GM18499 (cell line): ENCODE measurements around the gene SMPD4.
"Not testable (repeated sequence)": the region's sequence is repeated elsewhere in the genome, so short reads cannot be mapped to it uniquely, and the experiment has no call there.

ENCODE experiments used
- ATAC-seq: cut with Tn5 transposase; IDR thresholded peaks from one replicate; pipeline ENCODE4 v1.9.1; 2021; ENCODE audit warnings: moderate number of reproducible peaks; ENCODE audit not compliant: insufficient read depth, unreplicated experiment

Gene SMPD4

DNA sequence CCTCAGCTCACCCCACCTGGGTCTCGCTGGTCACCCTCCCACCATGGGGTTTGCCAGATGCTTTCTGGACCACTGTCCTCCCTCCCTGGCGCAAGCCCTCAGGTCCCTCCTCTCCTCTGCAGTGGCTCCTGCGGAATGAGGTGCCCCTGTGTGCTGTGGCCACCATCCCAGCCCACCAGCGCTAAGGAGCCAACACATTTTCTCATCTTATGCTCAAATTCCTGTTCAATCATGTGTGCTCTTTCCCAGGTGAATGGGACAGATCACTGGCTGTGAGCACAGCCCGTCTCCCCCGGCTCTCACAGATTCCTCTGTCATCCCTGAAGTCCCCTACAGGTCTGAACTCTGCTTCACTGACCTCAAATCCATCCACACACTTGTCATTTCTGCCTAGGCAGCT, 21.3 kb downstream of the SMPD4 start:
- ATAC-seq: no peak

DNA sequence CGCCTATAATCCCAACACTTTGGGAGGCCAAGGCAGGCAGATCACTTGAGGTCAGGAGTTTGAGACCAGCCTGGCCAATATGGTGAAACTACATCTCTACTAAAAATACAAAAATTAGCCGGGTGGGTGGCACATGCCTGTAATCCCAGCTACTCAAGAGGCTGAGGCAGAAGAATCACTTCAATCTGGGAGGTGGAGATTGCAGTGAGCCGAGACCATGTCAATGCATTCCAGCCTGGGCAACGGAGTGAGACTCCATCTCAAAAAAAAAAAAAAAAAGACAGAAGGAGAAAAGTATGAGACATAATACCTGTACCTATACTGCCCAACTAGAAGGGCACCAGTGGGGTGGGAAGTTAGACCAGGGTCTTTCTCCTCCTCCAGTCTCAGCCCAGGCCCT, 22.0 kb downstream of the SMPD4 start:
- not testable (repeated sequence) for ATAC-seq

- ATAC-seq: no peak
Observed at GRCh38 chr2:130158631-130159030, 22.8 kb downstream of the SMPD4 start.

DNA sequence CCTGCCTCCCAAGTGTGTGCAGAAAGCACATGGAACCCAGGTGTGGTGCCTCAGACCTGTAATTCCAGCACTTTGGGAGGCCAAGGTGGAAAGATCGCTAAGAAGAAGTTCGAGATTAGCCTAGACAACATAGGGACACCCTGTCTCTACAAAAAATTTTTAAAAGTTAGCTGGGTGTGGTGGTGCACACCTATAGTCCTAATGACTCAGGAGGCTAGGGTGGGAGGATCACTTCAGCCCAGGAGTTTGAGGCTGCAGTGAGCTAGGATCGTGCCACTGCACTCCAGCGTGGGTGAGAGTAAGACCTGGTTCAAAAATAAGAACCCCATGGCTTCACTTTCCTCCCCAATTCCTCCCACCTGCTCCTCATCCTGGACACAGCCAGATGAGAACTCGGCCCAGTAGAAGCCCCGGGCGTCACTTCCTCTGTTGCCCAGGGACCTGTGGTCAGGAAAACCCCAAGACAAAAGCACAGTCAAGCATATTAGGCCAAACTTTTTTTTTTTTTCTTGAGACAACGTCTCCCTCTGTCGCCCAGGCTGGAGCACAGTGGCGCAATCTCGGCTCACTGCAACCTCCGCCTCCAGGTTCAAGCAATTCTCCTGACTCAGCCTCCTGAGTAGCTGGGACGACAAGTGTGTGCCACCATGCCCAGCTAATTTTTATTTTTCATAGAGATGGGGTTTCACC, 23.4 kb downstream of the SMPD4 start:
- peak; percentile 91 for ATAC-seq

DNA sequence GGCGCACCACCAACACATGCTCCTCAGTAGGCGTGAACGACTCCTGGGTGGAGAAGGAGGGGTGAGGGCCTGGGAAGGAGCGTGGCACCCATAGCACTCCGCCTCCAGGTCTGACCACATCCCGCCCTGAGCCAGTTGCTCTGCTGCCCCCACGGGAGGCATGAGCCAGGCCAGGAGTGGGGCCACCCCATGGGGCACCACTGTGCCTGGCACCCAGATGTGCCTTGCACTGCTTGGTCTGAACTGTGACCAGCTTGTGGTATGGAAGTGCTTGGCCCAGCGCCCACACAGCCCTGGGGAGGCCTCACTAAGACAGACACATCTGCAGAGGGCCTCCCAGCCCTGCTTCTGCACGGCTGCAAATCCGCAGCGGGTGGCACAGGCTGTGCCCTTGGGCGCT, 24.0 kb downstream of the SMPD4 start:
- ATAC-seq: not testable (repeated sequence)

GRCh38 chr2:130156624-130157004, 24.8 kb downstream of the SMPD4 start:
- ATAC-seq: no peak

DNA sequence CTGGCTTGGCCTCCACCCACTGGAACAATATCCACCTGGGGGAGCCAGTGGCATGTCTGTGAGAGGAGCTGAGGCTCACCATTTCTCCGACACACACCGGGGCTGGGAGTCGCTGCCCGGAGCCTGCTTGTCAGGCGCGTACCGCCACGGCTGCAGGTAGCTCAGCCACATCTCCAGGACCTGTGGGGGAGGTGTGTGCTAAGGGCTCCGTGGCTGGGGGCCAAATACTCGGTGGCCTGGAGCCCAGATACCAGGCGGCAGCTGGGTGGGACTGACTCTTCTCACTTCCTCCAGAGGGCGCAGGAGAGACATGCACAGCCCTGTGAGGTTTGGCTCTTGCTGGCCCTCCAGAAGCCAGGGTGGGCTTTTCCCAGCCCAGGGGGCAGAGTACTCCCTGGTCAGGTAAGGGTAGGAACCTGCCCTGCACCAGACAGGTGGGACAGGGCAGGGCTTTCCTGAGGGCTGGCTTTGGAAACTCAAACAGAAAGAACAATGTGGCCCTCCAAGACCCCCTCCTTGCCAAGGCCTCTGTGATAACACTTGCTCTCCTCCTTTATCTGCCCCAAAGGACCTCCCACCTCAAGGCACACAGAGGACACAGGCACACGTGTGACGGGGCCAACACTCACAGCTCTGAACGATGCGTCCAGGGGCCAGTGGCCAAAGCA, 25.3 kb downstream of the SMPD4 start:
- ATAC-seq: not testable (repeated sequence)

GRCh38 chr2:130154773-130155765, 26.3 kb downstream of the SMPD4 start:
- ATAC-seq: no peak

GRCh38 chr2:130154423-130154770, 27.0 kb downstream of the SMPD4 start:
- not testable (repeated sequence) for ATAC-seq

DNA sequence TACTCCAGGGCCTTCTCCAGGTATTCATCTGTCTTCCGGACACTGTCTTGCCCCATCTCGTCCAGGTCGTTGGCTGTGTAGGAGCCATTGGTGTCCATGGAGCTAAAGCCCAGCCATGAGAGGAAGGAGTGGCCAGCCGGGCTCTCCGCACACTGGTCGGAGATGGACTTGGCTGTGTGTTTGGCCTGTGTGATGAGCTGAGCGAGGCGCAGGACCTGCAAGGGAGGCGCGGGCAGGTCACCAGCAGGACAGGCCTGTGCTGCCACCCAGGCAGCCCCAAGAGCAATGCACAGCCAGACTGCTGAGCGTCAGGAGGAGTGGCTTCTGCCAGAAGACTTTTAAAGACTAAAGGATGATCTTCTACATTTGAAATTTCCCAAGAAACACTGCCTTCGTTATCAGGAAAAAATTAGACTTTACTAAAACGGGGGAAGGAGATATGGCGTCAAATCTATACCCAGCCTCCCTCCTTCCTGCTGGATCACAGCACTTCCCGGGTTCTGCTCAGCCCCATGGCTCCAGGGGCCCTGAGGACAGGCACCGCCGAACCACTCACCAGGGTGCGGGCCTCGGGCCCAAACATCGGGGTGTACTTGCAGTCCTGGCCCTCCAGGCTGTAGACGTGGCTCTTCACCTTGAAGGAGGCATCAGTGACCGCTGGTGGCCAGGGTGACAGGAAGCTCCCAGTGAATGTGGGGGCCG, 27.5 kb downstream of the SMPD4 start:
- ATAC-seq: not testable (repeated sequence)

GRCh38 chr2:130152816-130153595, 28.4 kb downstream of the SMPD4 start:
- ATAC-seq: no peak

DNA sequence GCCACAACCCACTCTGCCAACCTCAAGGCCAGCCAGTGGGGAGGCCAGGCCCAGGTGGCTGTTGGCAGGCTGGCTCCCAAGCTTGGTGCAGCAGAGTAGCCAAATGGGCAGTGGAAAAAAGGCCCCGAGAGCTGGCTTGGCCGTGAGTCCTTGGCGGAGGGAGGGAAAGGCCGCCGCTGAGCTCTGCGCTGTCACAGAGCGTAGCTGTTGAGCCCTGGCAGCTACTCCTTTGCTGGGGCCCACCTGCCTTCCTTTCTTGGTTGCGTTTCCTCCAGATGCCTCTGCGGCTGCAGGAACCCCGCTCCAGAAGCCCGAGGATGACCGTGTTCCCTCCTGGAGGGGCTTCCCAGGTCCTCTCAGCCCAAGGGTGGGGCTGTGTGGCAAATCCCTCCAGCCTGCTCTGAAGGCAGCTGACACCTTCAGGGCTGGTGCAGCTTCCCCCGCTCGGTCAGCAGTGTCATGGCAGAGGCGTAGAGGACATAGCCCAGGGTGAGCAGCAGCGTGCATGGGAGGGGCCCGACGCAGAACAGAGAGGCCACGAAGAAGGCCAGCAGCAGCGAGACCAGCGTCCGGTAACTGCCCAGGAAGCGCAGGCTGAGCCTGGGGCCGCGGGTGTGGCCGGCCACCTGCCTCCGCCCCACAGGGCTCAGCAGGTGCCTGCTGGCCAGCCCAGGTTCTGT, 29.1 kb downstream of the SMPD4 start:
- not testable (repeated sequence) for ATAC-seq

GRCh38 chr2:130151145-130151512, 30.3 kb downstream of the SMPD4 start:
- not testable (repeated sequence) for ATAC-seq

DNA sequence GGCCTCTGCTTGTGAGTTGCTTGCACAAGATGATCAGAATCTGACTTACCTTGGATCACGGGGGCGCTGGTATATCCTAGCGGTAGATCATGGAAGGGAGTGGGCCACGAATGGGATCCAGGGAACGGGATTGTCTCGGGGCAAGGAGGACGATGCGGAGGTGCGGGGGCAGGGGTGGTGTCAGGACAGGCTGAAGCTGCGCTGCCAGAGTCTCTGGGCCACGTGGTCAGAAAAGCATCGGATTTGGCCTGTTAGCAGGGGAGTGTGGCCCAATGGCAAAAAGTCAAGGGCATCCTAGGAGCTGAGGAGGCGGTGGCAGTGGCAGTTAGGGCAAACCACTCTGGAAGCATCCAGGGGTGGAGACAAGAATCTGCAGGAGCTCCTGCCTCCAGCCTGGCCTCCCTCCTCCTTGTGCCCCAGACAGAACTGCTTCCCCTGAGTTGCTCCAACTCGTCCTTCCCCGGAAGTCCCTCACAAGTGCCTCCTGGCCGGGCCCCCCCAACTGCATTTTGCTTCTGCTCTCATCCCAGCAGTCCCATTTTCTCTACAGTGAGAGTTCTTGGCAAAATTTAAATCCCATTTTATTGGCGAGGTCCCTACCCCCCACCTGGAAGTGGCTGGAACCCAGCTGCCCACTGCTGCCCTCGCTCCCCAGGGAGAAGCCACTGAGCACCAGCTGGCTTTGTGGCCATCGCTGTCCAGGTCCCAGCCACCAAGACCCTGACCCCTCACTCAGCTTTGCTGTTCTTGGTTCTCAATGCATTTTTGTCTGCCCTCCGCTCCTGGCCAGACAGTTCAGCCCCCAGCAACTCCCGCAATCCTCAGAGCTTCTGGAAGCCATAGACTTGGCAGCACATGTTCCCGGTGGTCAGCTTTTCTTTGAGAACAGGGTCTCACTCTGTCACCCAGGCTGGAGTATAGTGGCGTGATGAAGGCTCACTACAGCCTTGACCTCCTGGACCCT, 30.9 kb downstream of the SMPD4 start:
- ATAC-seq: no peak

- not testable (repeated sequence) for ATAC-seq
Observed at GRCh38 chr2:130148515-130148914, 32.9 kb downstream of the SMPD4 start.

- peak; percentile 58 for ATAC-seq
Observed at GRCh38 chr2:130145006-130145414, 36.4 kb downstream of the SMPD4 start, which contains the start of gene CCDC74B. Gene CCDC74B (minus strand): TSS chr2:130145112. CDS start chr2:130144996, 116 bp downstream.

DNA sequence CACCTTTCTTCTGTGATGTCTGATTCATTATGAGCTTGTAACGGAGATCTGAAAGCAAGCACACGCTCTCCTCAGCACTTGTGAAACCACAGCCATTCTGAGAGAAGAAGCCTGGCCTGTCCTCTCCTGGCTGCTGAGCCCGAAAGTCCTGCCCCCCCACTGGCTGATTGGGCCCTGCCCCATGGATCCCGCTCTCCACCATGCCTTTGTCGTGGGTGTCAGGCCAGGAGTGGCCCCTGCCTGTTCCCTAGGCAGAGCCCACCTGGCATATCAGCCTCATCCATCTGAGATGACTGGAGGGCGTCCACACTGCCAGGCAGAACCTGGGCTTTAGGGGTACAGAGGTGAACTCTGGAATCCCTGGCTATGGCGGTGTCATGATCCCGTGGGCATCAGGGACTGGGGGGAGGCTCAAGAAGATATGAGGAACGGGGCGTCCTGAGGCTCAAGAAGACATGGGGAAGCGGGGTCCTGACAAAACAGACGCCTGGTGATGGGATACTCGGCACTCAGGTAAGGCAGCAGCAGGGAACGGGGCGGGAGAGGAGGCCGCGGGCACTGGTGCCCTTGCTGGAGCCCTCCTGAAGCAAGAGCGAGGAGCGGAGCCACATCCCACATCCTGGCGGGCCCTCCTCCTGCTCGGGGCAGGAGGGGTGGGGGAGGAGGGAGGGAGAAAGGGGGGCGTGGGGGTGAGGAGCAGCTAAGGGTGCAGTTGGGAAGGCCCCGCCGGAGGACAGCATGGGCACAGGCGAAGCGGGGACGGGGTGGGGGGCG, 37.9 kb downstream of the SMPD4 start:
- not testable (repeated sequence) for ATAC-seq
